Gastroesophageal sphincter (tissue), 4 donors: ENCODE results near the gene RFC2. TPM values are rescaled to one million over a fixed set of nuclear protein-coding genes. Genes with fewer than 3 reads are reported as not detected.

ENCODE experiments used
- ATAC-seq: fragments of 150-250 bp; one replicate; pipeline ENCODE4 v1.9.1; 2016; ENCODE audit warnings: mild to moderate bottlenecking, moderate library complexity
- H3K27ac ChIP-seq, 4 donors: fragments of 200-600 bp; sonication (generic) in 3 of 4; 1 replicate in 3 of 4; 2 replicates in 1 of 4; pipeline ENCODE4 v1.5.1; 2016 to 2019
- H3K27me3 ChIP-seq: fragments of 200-600 bp; sonication (generic); one replicate; pipeline ENCODE4 v1.5.1; 2019
- H3K36me3 ChIP-seq, 2 donors: fragments of 200-600 bp; sonication (generic); one replicate each; pipeline ENCODE4 v1.5.1; 2019; ENCODE audit warnings: control low read depth in 1 of 2
- H3K4me1 ChIP-seq, 3 donors: fragments of 200-600 bp; sonication (generic); 1 replicate in 2 of 3; 2 replicates in 1 of 3; pipeline ENCODE4 v1.5.1; 2016 to 2019; ENCODE audit warnings: control low read depth in 2 of 3
- H3K4me3 ChIP-seq, 2 donors: fragments of 200-600 bp; sonication (generic); one replicate each; pipeline ENCODE4 v1.5.1; 2019; ENCODE audit warnings: mild to moderate bottlenecking in 1 of 2, moderate library complexity in 1 of 2
- H3K9me3 ChIP-seq, 3 donors: fragments of 200-600 bp; sonication (generic); one replicate each; pipeline ENCODE4 v1.5.1; 2017 to 2019; ENCODE audit warnings: control low read depth in 2 of 3
- EP300 ChIP-seq: sonication (generic); formaldehyde crosslinking; IDR thresholded peaks from one replicate; pipeline ENCODE4 v1.6.1; 2017; ENCODE audit warnings: antibody characterized with exemption, mild to moderate bottlenecking
- POLR2A ChIP-seq, 2 donors: fragments of 450-650 bp; IDR thresholded peaks; one replicate each; pipeline ENCODE4 v1.6.1; 2017; ENCODE audit warnings: antibody characterized with exemption in 2 of 2, mild to moderate bottlenecking in 2 of 2, moderate library complexity in 1 of 2
- POLR2AphosphoS5 ChIP-seq: sonication (generic); formaldehyde crosslinking; IDR thresholded peaks from one replicate; pipeline ENCODE4 v1.6.1; 2017; ENCODE audit warnings: antibody characterized with exemption
- WGBS, 2 donors: methylation state at CpG; one replicate each; pipeline ENCODE4 v1.1.5; 2018; ENCODE audit warnings: low coverage in 1 of 2; 5-methylcytosine and 5-hydroxymethylcytosine counted together
- total RNA-seq, 4 donors: library from RNA; depleted of rRNA; stranded (reverse); fragments of >200 nt; gene quantifications; one replicate each; pipeline ENCODE4 v1.1.0, GENCODE V29; 2016
- TF ChIP-seq, protein P1 (sequence below), 4 experiments: fragments of 200-600 bp in 2 of 4; fragments of 450-650 bp in 2 of 4; sonication (generic) in 1 of 4; IDR thresholded peaks; one replicate each; pipeline ENCODE4 v1.5.1; 2017 to 2019; ENCODE audit warnings: antibody characterized with exemption in 4 of 4, mild to moderate bottlenecking in 2 of 4, moderate library complexity in 2 of 4

The RFC2 gene
- total RNA-seq, 4 donors from 2014 or later = 11.3 to 12.2 (median 11.3) TPM

DNA sequence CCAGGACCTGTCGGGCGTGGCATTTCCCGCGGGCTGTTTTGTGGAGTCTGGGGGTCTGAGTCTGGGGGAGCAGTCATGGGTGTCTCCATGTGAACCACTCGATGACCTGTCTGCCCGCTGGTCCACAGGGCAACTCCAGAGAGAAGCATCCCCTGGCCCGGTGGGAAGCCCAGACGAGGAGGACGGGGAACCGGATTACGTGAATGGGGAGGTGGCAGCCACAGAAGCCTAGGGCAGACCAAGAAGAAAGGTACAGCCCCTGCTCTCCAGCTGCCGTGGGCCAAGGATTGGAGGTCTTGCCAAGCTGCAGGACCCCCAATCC is 29.7 kb downstream of the RFC2 start:
- Histone ChIP-seq H3K9me3 (no peaks in the 10 kb centered on the region), H3K36me3 (peaks cover 0 to 27% of the 10 kb centered on the region in 2 donors), H3K4me1 (no peaks in the 10 kb centered on the region), H3K27me3 (no peaks in the 10 kb centered on the region), H3K4me3 (no peak overlapping the region), H3K27ac (no peak overlapping the region)
- TF ChIP-seq EP300 (no peak), POLR2AphosphoS5 (no peak), POLR2A (IDR thresholded peaks at IDR 0.05) (no peak)
- TF ChIP-seq, protein P1, sequence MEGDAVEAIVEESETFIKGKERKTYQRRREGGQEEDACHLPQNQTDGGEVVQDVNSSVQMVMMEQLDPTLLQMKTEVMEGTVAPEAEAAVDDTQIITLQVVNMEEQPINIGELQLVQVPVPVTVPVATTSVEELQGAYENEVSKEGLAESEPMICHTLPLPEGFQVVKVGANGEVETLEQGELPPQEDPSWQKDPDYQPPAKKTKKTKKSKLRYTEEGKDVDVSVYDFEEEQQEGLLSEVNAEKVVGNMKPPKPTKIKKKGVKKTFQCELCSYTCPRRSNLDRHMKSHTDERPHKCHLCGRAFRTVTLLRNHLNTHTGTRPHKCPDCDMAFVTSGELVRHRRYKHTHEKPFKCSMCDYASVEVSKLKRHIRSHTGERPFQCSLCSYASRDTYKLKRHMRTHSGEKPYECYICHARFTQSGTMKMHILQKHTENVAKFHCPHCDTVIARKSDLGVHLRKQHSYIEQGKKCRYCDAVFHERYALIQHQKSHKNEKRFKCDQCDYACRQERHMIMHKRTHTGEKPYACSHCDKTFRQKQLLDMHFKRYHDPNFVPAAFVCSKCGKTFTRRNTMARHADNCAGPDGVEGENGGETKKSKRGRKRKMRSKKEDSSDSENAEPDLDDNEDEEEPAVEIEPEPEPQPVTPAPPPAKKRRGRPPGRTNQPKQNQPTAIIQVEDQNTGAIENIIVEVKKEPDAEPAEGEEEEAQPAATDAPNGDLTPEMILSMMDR (IDR thresholded peaks at IDR 0.05) = no peak
- WGBS, 2 donors = 90% methylated on average over 6 of the region's 12 CpGs; no CpG with 5 or more reads in 1 of the 2 donors
- no peak for ATAC-seq

DNA sequence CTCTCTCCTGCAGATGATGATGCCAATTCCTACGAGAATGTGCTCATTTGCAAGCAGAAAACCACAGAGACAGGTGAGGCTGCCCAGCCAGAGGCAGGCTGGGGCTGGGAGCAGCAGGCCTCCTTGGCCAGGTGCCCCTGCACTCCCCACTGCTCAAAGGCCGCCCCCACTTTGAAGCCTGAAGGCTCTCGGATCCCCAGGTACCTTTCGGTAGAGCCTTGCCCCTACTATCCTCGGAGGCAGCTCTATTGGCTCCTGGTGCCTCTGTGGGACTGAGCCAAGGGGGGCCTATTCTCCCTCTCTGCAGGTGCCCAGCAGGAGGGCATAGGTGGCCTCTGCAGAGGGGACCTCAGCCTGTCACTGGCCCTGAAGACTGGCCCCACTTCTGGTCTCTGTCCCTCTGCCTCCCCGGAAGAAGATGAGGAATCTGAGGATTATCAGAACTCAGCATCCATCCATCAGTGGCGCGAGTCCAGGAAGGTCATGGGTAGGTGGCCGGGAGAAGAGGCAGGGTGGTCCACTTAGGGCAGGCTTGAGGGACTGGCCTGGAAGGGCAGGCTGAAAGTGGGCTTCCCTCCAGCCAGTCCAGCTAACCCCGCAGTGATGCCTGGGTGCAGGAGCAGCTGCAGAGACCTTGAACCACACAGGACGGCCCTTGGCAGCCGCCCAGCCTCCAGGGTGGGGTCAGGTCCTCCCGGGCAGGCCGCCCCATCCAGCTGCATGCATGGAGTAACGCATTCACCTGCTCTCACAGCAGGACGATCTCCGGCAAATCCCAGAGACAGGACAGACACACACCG is 30.3 kb downstream of the RFC2 start:
- 50 to 86% methylated on average over 1 to 2 of the region's 18 CpGs for WGBS, 2 donors
- ATAC-seq = no peak
- H3K4me1 ChIP-seq = no peaks in the 10 kb centered on the region
- H3K4me3 ChIP-seq = no peak overlapping the region
- H3K27me3 ChIP-seq = no peaks in the 10 kb centered on the region
- no peaks in the 10 kb centered on the region for H3K9me3 ChIP-seq
- H3K27ac ChIP-seq = no peak overlapping the region
- TF ChIP-seq EP300 (no peak), POLR2AphosphoS5 (no peak), POLR2A (IDR thresholded peaks at IDR 0.05) (no peak)
- TF ChIP-seq, protein P1 (IDR thresholded peaks at IDR 0.05) = no peak
- H3K36me3 ChIP-seq = peaks cover 0 to 23% of the 10 kb centered on the region in 2 donors

DNA sequence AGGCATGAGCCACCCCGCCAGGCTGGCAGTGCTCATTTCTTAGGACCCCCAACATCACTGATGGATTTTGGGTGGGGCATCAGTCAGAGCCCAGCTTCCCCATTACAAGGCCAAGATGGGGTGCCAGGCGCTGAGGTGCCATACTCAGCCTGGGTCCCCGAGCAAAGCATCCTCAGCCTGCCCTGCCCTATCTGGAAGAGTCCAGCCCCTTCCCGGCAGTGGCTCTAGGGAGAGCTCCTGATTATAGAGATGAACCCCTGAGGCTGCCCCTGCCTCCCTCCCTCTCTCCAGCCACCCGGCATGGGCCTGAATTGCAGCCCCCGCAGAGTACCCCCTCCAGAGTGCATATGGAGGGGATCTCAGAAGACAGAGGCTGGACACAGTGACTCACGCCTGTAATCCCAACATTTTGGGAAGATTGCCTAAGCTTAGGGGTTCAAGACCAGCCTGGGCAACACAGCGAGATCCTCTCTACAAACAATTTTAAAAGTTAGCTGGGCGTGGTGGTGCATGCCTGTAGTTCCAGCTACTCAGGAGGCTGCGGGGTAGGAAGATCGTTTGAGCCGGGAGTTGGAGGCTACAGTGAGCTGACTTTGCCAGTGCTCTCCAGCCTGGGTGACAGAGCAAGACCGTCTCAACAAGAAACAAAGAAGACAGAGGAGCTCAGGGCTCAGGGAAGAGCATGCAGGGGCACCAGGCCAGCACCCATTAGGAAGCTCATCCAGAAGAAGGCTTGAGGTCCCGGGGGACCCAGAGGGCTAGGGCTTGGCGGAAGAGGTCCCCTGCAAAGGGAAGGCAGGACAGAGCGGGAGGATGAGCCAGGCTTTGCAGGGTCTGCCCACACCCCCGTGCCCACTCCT is 31.1 kb downstream of the RFC2 start:
- Histone ChIP-seq H3K4me3 (no peak overlapping the region), H3K9me3 (no peaks in the 10 kb centered on the region), H3K36me3 (peaks cover 0 to 18% of the 10 kb centered on the region in 2 donors), H3K27me3 (no peaks in the 10 kb centered on the region), H3K27ac (no peak overlapping the region), H3K4me1 (no peaks in the 10 kb centered on the region)
- no peak for TF ChIP-seq EP300
- WGBS, 2 donors = 81 to 100% methylated on average over 1 to 10 of the region's 17 CpGs
- no peak for ATAC-seq

DNA sequence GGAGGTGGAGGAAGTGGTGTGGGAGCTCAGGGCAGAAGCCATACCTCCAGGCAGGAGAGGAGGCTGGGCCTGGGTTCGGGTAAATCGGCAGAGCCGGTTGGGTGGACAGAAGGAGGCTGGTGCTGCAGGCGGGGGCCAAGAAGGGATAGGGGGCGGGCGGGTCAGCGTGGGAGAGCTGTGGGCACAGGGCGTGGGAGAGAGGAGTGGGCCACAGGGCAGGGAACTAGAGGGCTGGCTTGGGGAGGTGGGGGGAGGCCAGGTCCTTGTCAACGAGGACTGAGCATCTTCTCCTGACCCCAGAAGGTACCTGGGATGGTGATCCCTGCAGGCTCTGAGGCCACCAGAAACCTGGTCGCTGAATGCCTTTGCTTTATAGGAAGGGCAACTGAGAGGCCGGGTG is 32.5 kb downstream of the RFC2 start:
- ATAC-seq = no peak
- Histone ChIP-seq H3K9me3 (no peaks in the 10 kb centered on the region), H3K4me3 (no peak overlapping the region), H3K36me3 (peaks cover 0 to 18% of the 10 kb centered on the region in 2 donors), H3K4me1 (no peaks in the 10 kb centered on the region), H3K27me3 (no peaks in the 10 kb centered on the region), H3K27ac (no peak overlapping the region)
- 65 to 100% methylated on average over 2 of the region's 11 CpGs for WGBS, 2 donors
- TF ChIP-seq POLR2A (IDR thresholded peaks at IDR 0.05) (no peak), POLR2AphosphoS5 (no peak), EP300 (no peak)
- TF ChIP-seq, protein P1 (IDR thresholded peaks at IDR 0.05) = no peak

DNA sequence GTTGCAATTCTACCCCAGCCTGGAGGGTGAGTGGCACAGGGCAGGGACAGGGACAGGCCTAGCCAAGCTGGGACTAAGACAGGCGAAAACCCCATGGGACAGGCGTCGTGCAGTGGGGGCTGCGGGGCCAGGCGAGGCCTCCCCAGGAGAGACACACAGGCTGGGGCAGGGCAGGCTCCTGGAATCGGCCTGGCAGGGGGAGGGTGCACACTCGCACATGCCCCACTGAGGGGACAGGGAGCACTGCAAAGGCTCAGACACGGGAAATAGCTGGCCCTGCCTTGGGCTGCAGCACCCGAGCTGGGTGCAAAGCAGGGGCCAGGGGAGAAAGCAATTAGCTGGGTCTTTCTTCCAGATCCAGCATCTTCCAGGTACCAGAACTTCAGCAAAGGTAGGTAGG is 34.0 kb downstream of the RFC2 start:
- no peak for ATAC-seq
- Histone ChIP-seq H3K27me3 (no peaks in the 10 kb centered on the region), H3K36me3 (peaks cover 0 to 9% of the 10 kb centered on the region in 2 donors), H3K4me1 (no peaks in the 10 kb centered on the region), H3K9me3 (no peaks in the 10 kb centered on the region), H3K27ac (no peak overlapping the region), H3K4me3 (no peak overlapping the region)
- TF ChIP-seq EP300 = no peak
- TF ChIP-seq POLR2AphosphoS5 = no peak
- TF ChIP-seq, protein P1 (IDR thresholded peaks at IDR 0.05) = no peak
- TF ChIP-seq POLR2A (IDR thresholded peaks at IDR 0.05) = no peak
- 66% methylated on average over 5 of the region's 9 CpGs; no CpG with 5 or more reads in 1 of the 2 donors for WGBS, 2 donors
